Measurements from ENCODE around the gene PRC1.
A peak's percentile ranks its signal among the peaks of the same experiment; 100 is the strongest.

Gene PRC1

GRCh38 chr15:90957791-90958190 is 36.5 kb downstream of the PRC1 start:
- Histone ChIP-seq H3K4me3 (replicated peaks; ENCODE audit: low read depth, low read length) (no peak overlapping the region), H3K36me3 (ENCODE audit: control insufficient read depth, insufficient read depth, low read length) (peaks cover 25% of the 10 kb centered on the region), H3K27me3 (replicated peaks; ENCODE audit: control insufficient read depth, insufficient read depth, low read length) (no peaks in the 10 kb centered on the region)
- DNase-seq (ENCODE audit: extremely low read depth, insufficient read length): no peak
- TF ChIP-seq, protein P1, sequence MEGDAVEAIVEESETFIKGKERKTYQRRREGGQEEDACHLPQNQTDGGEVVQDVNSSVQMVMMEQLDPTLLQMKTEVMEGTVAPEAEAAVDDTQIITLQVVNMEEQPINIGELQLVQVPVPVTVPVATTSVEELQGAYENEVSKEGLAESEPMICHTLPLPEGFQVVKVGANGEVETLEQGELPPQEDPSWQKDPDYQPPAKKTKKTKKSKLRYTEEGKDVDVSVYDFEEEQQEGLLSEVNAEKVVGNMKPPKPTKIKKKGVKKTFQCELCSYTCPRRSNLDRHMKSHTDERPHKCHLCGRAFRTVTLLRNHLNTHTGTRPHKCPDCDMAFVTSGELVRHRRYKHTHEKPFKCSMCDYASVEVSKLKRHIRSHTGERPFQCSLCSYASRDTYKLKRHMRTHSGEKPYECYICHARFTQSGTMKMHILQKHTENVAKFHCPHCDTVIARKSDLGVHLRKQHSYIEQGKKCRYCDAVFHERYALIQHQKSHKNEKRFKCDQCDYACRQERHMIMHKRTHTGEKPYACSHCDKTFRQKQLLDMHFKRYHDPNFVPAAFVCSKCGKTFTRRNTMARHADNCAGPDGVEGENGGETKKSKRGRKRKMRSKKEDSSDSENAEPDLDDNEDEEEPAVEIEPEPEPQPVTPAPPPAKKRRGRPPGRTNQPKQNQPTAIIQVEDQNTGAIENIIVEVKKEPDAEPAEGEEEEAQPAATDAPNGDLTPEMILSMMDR (IDR thresholded peaks at IDR 0.05; ENCODE audit: insufficient read depth, low read length, poor library complexity, severe bottlenecking): no peak

DNA sequence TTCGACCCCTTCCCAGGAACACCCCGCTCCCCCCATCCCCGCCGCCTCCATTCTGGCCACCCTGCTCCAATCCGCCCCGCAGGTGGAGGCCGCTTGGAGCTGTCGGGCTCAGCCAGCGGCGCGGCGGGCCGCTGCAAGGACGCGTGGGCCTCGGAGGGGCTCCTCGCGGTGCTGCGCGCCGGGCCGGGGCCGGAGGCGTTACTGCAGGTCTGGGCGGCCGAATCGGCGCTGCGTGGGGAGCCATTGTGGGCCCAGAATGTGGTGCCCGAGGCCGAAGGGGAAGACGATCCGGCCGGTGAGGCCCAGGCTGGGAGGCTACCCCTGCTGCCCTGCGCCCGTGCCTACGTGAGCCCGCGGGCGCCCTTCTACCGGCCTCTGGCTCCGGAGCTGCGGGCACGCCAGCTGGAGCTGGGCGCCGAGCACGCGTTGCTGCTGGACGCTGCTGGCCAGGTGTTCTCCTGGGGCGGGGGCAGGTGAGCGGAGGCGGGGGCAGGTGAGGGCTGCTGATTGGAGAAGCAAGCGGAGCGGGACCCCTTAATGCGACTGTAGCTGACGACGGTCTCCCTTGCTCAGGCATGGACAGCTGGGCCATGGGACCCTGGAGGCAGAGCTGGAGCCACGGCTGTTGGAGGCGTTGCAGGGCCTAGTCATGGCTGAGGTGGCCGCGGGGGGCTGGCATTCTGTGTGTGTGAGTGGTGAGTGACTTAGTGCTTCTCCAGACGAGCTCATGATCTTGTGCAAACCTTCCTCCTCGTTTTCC is 37.1 kb downstream of the PRC1 start:
- TF ChIP-seq, protein P1 (IDR thresholded peaks at IDR 0.05; ENCODE audit: insufficient read depth, low read length, poor library complexity, severe bottlenecking): no peak
- Histone ChIP-seq H3K36me3 (ENCODE audit: control insufficient read depth, insufficient read depth, low read length) (peaks cover 26% of the 10 kb centered on the region), H3K4me3 (replicated peaks; ENCODE audit: low read depth, low read length) (peak overlapping the region; percentile 75), H3K27me3 (replicated peaks; ENCODE audit: control insufficient read depth, insufficient read depth, low read length) (no peaks in the 10 kb centered on the region)
- no peak for DNase-seq (ENCODE audit: extremely low read depth, insufficient read length)

- Histone ChIP-seq H3K27me3 (replicated peaks; ENCODE audit: control insufficient read depth, insufficient read depth, low read length) (no peaks in the 10 kb centered on the region), H3K36me3 (ENCODE audit: control insufficient read depth, insufficient read depth, low read length) (peaks cover 26% of the 10 kb centered on the region), H3K4me3 (replicated peaks; ENCODE audit: low read depth, low read length) (peak overlapping the region; percentile 75)
- peak; percentile 90 for DNase-seq (ENCODE audit: extremely low read depth, insufficient read length)
- TF ChIP-seq, protein P1 (IDR thresholded peaks at IDR 0.05; ENCODE audit: insufficient read depth, low read length, poor library complexity, severe bottlenecking): peak; percentile 53
Measured at GRCh38 chr15:90956274-90957030, 37.9 kb downstream of the PRC1 start.

GRCh38 chr15:90955624-90956273 is 38.6 kb downstream of the PRC1 start:
- TF ChIP-seq, protein P1 (IDR thresholded peaks at IDR 0.05; ENCODE audit: insufficient read depth, low read length, poor library complexity, severe bottlenecking): no peak
- no peak for DNase-seq (ENCODE audit: extremely low read depth, insufficient read length)
- H3K36me3 ChIP-seq (ENCODE audit: control insufficient read depth, insufficient read depth, low read length): peaks cover 27% of the 10 kb centered on the region
- H3K4me3 ChIP-seq (replicated peaks; ENCODE audit: low read depth, low read length): peak overlapping the region; percentile 75
- H3K27me3 ChIP-seq (replicated peaks; ENCODE audit: control insufficient read depth, insufficient read depth, low read length): no peaks in the 10 kb centered on the region

GRCh38 chr15:90954712-90955623 is 39.4 kb downstream of the PRC1 start, which contains the start of gene RCCD1:
Gene RCCD1, plus strand, starts transcription at chr15:90954884. Its CDS starts 1,851 bp downstream, at chr15:90956735.
- peak within 1 kb of the TSS; percentile 75 for H3K4me3 ChIP-seq (replicated peaks; ENCODE audit: low read depth, low read length)
- TF ChIP-seq, protein P1 (IDR thresholded peaks at IDR 0.05; ENCODE audit: insufficient read depth, low read length, poor library complexity, severe bottlenecking): no peak
- no peaks in the 10 kb centered on the region for H3K27me3 ChIP-seq (replicated peaks; ENCODE audit: control insufficient read depth, insufficient read depth, low read length)
- peaks cover 28% of the 10 kb centered on the region for H3K36me3 ChIP-seq (ENCODE audit: control insufficient read depth, insufficient read depth, low read length)
- DNase-seq (ENCODE audit: extremely low read depth, insufficient read length): peak; percentile 94
